Sigmoid colon (tissue), 7 donors: ENCODE results near the gene LRRC74B. TPM values are rescaled to one million over a fixed set of nuclear protein-coding genes. Genes with fewer than 3 reads are reported as not detected.

ENCODE experiments used
- DNase-seq: peaks from one replicate; pipeline ENCODE4 v3.0.0-alpha.2; 2019
- H3K27ac ChIP-seq, 4 donors: fragments of 200-600 bp; sonication (generic); one replicate each; pipeline ENCODE4 v1.5.1; 2016 to 2019; ENCODE audit warnings: mild to moderate bottlenecking in 1 of 4
- H3K27me3 ChIP-seq, 3 donors: fragments of 200-600 bp; sonication (generic); one replicate each; pipeline ENCODE4 v1.5.1; 2019; ENCODE audit warnings: mild to moderate bottlenecking in 1 of 3
- H3K36me3 ChIP-seq, 4 donors: fragments of 200-600 bp; sonication (generic); one replicate each; pipeline ENCODE4 v1.5.1; 2016 to 2019
- H3K4me1 ChIP-seq, 4 donors: fragments of 200-600 bp; sonication (generic); one replicate each; pipeline ENCODE4 v1.5.1; 2017 to 2019
- H3K4me3 ChIP-seq, 4 donors: fragments of 200-600 bp; sonication (generic); one replicate each; pipeline ENCODE4 v1.5.1; 2017 to 2019; ENCODE audit warnings: mild to moderate bottlenecking in 2 of 4, moderate library complexity in 1 of 4
- H3K9me3 ChIP-seq, 4 donors: fragments of 200-600 bp in 3 of 4; sonication (generic) in 3 of 4; one replicate each; pipeline versions ENCODE4 v1.5.1 to v1.6.1; 2013 to 2019
- CTCF ChIP-seq, 4 experiments: fragments of 450-650 bp in 3 of 4; fragments of 200-600 bp in 1 of 4; IDR thresholded peaks; one replicate each; pipeline ENCODE4 v1.5.1; 2016 to 2019; ENCODE audit warnings: antibody characterized with exemption in 4 of 4, mild to moderate bottlenecking in 3 of 4, moderate library complexity in 2 of 4
- EP300 ChIP-seq, 4 donors: sonication (generic); formaldehyde crosslinking; IDR thresholded peaks; one replicate each; pipeline ENCODE4 v1.6.1; 2017; ENCODE audit warnings: antibody characterized with exemption in 4 of 4
- POLR2A ChIP-seq, 2 donors: fragments of 450-650 bp; IDR thresholded peaks; one replicate each; pipeline ENCODE4 v1.6.1; 2016; ENCODE audit warnings: antibody characterized with exemption in 2 of 2, mild to moderate bottlenecking in 2 of 2, moderate library complexity in 2 of 2
- POLR2AphosphoS5 ChIP-seq, 4 donors: sonication (generic); formaldehyde crosslinking; IDR thresholded peaks; one replicate each; pipeline ENCODE4 v1.6.1; 2017; ENCODE audit warnings: antibody characterized with exemption in 4 of 4
- WGBS, 2 donors: extraction: QIAGEN DNeasy Blood & Tissue Kit; methylation state at CpG; one replicate each; pipeline ENCODE4 v1.1.7; 2013; 5-methylcytosine and 5-hydroxymethylcytosine counted together
- intact Hi-C: fragments of 100-400 bp; cut with DNase I; formaldehyde crosslinking; loops from one replicate; pipeline ENCODE4 v1.15.1; 2023
- polyA plus RNA-seq, 3 donors: library from polyadenylated mRNA; stranded (reverse); fragments of 200-250 nt; gene quantifications; one replicate each; pipeline ENCODE4 v1.2.3, GENCODE V29; 2013
- total RNA-seq, 4 donors: library from RNA; depleted of rRNA; stranded (reverse); fragments of >200 nt; gene quantifications; one replicate each; pipeline ENCODE4 v1.1.0, GENCODE V29; 2016
- donor health status: healthy with polysubstance abuse.
- donor health status: Bipolar disorder and iron deficiency.
- donor health status: healthy.

LRRC74B gene
- total and polyA plus RNA-seq, 7 donors, result under 0.01 to 0.06 TPM; not detected in 5

GRCh38 chr22:21041937-21042336 is 3.8 kb upstream of the LRRC74B start:
- TF ChIP-seq POLR2A (IDR thresholded peaks at IDR 0.05) (no peak), EP300 (IDR thresholded peaks at IDR 0.05) (no peak), POLR2AphosphoS5 (IDR thresholded peaks at IDR 0.05) (no peak), CTCF (IDR thresholded peaks at IDR 0.05) (no peak)
- Histone ChIP-seq H3K9me3 (no peaks in the 10 kb centered on the region), H3K27me3 (no peaks in the 10 kb centered on the region), H3K4me3 (no peak overlapping the region), H3K27ac (no peak overlapping the region), H3K36me3 (no peaks in the 10 kb centered on the region), H3K4me1 (peaks cover 0 to 30% (median 21%) of the 10 kb centered on the region in 4 donors)
- intact Hi-C loops, result no loop called here
- no peak for DNase-seq
- 87% methylated on average over 4 of the region's 4 CpGs for WGBS, 2 donors

- H3K4me1 ChIP-seq, result peaks cover 0 to 24% (median 19%) of the 10 kb centered on the region in 4 donors
- H3K27ac ChIP-seq, result no peak overlapping the region
- H3K4me3 ChIP-seq, result no peak overlapping the region
- no peaks in the 10 kb centered on the region for H3K9me3 ChIP-seq
- intact Hi-C loops, result no loop called here
- 71 to 83% methylated on average over 6 of the region's 6 CpGs for WGBS, 2 donors
- H3K27me3 ChIP-seq, result no peaks in the 10 kb centered on the region
- H3K36me3 ChIP-seq, result no peaks in the 10 kb centered on the region
- no peak for DNase-seq
- no peak for TF ChIP-seq POLR2A (IDR thresholded peaks at IDR 0.05)
- TF ChIP-seq CTCF (IDR thresholded peaks at IDR 0.05), result no peak
- no peak for TF ChIP-seq EP300 (IDR thresholded peaks at IDR 0.05)
- no peak for TF ChIP-seq POLR2AphosphoS5 (IDR thresholded peaks at IDR 0.05)
These were observed 2.5 kb upstream of the LRRC74B start for GRCh38 chr22:21042978-21043859.

- H3K27ac ChIP-seq, result peak overlapping the region in 1 of 4 donors; percentile 45
- intact Hi-C loops, result no loop called here
- H3K27me3 ChIP-seq, result no peaks in the 10 kb centered on the region
- 81 to 88% methylated on average over 15 of the region's 15 CpGs for WGBS, 2 donors
- H3K4me3 ChIP-seq, result peak overlapping the region in 1 of 4 donors; percentile 44
- H3K9me3 ChIP-seq, result no peaks in the 10 kb centered on the region
- no peaks in the 10 kb centered on the region for H3K36me3 ChIP-seq
- peaks cover 0 to 24% (median 18%) of the 10 kb centered on the region in 4 donors for H3K4me1 ChIP-seq
- DNase-seq, result no peak
- TF ChIP-seq POLR2A (IDR thresholded peaks at IDR 0.05) (no peak), POLR2AphosphoS5 (IDR thresholded peaks at IDR 0.05) (no peak), EP300 (IDR thresholded peaks at IDR 0.05) (no peak), CTCF (IDR thresholded peaks at IDR 0.05) (no peak)
These were observed 1.7 kb upstream of the LRRC74B start for GRCh38 chr22:21043860-21044535.

GRCh38 chr22:21044931-21045584 is 688 bp upstream of the LRRC74B start:
- Histone ChIP-seq H3K27ac (peak overlapping the region in 2 of 4 donors; percentile 45 to 48), H3K4me3 (peak overlapping the region; percentile 16 to 54 (median 48)), H3K4me1 (peaks cover 0 to 24% (median 18%) of the 10 kb centered on the region in 4 donors), H3K36me3 (no peaks in the 10 kb centered on the region), H3K9me3 (no peaks in the 10 kb centered on the region), H3K27me3 (no peaks in the 10 kb centered on the region)
- 18 to 20% methylated on average over 15 of the region's 15 CpGs for WGBS, 2 donors
- no peak for DNase-seq
- no peak for TF ChIP-seq CTCF (IDR thresholded peaks at IDR 0.05)
- no peak for TF ChIP-seq POLR2A (IDR thresholded peaks at IDR 0.05)
- TF ChIP-seq EP300 (IDR thresholded peaks at IDR 0.05), result no peak
- TF ChIP-seq POLR2AphosphoS5 (IDR thresholded peaks at IDR 0.05), result no peak
- intact Hi-C loops, result loop anchor here (5.0 kb wide), 1 partner anchor 43 kb away; the partner anchor contains the start of gene THAP7
